T47D (cell line): ENCODE data around the gene DRD2.

Experiments used
- DNase-seq, 2 experiments: peaks; one replicate each; pipeline versions ENCODE4 v3.0.0 to v3.0.0-alpha.2; 2011 to 2012; ENCODE audit warnings: low read depth in 1 of 2, low spot score in 1 of 2
- JUND ChIP-seq: IDR thresholded peaks from 2 replicates; pipeline ENCODE4 v1.6.1; 2012; ENCODE audit warnings: low read depth
- in situ Hi-C: cut with HindIII; loops from 2 replicates; pipeline ENCODE4 v1.10.0; 2016; ENCODE audit warnings: low sequenced_read_pairs, low pct_unique_long_range_greater_than_20kb

DRD2 gene

DNA sequence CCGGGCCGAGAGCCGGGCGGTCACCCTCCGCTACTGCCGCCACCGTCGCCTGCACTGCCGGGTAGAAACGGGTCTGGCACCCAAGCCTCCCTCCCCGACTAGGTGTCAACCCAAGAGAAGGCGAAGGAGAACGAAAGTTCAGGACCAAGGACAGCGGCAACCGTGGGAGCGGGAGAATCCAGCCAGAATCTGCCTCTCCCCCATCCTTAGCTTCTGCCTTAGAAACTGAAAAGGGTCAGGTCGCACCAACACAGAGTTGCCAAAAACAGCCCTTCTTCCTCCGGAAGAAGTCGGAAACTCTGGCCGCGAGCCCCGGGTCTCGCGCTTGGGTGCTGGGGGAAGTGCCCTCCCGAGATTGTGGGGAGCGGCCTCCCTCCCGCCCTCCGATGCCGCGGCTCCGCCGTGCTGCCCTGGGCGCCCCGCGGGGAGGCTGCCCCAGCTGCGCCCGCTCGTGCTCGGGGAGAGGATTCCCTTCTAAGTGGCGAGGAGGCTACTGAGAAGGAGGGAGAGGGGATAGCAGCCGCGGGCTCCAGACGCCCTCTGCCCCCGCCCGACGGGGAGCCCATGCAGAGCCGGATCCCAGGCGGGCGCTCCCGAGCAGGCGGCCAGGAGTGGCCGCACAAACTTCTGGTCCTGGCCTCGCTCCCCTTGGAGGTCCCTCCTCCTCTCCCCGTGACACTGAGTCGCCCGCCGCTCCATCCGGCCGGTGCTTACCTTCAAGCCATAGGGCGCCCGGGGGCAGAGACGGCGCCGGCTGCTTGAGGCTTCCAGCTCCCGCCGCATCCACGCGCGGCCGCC, 637 bp downstream of the DRD2 start:
- peak; percentile 95 to 98 for DNase-seq
- in situ Hi-C loops: no loop called here
- TF ChIP-seq JUND: no peak

DNA sequence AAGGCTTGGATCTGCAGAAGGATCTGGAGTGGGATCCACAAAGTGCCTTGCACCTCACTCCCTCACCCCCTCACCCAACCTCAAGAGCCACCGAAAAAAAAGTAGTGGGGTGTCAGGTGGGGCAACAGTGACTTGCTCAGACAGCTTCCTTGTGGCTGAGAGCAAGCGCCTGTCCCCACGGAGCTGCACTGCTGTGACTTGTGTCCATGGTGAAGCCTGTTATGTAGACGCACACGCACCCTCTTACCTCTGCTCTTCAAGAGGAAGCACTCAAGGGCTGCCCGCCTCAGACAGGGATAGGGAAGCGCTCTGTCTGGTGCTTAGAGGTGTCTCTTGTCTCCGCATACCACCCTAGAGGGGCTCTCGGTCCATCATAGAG, 1.2 kb downstream of the DRD2 start:
- DNase-seq: no peak
- in situ Hi-C loops: no loop called here
- TF ChIP-seq JUND: no peak

DNA sequence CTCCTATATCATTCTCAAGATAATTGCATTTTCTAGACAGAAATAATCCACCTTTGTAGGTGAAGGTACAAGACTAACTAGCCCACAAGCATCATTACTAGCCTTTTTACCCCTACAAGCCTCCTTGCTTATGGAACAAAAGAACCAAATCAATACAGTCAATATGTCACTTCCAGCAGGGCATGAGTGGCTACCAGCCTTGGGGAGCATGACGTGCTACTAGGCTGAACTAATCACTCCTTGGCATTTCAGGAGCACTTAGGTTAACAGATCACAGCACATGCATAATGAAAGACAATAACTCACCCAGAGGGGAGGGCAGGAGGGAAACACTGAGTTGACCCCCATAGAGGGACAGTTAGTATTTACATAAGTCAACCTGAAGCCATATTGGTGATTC, 2.7 kb downstream of the DRD2 start:
- TF ChIP-seq JUND: no peak
- no peak for DNase-seq
- in situ Hi-C loops: no loop called here

DNA sequence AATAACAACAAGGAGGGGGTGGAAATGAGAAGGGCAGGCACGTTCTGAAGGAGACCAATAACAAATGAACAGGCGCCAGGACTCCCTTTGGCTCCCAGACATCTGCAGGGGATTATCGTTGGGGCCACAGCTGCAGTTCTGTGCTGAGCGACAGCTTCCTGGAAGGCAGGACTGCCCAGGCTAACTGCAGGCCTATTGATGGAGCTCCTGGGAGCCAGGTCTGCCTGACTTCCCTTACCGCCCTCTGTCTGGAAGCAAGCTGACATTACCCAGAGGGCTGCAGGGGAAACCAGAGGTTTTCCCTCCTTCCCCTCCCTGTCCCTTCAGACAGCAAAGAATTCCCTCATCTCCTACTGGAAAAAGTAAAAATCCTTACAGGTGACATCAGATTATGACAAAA, 5.0 kb downstream of the DRD2 start:
- in situ Hi-C loops: no loop called here
- no peak for TF ChIP-seq JUND
- no peak for DNase-seq

DNA sequence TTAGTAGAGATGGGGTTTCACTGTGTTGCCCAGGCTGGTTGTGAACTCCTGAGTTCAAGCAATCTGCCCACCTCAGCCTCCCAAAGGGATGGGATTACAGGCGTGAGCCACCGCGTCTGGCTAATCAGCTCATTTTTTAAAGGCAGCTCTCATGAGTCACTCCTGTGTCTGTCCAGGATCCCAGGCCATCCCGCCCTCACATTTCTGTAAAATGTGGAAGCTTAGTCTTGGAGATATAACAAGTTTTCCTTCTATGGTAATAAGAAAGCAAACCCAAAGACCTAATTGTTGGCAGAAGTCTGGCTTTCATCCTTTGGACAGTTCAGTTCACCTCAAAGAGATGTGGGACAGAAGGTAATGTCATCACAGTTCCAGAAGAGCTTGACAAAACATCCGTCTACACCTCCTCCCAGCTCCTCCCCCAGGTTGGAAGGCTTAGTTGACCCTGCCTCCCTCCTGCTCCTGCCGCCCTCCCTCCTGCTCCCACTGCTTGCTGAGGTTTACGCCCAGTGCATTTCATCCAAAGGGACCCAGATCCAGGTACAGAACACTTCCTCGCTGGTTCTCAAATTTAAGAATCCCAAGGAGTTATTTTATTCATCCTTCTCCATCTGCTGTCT, 6.4 kb downstream of the DRD2 start:
- no peak for DNase-seq
- in situ Hi-C loops: no loop called here
- no peak for TF ChIP-seq JUND

DNA sequence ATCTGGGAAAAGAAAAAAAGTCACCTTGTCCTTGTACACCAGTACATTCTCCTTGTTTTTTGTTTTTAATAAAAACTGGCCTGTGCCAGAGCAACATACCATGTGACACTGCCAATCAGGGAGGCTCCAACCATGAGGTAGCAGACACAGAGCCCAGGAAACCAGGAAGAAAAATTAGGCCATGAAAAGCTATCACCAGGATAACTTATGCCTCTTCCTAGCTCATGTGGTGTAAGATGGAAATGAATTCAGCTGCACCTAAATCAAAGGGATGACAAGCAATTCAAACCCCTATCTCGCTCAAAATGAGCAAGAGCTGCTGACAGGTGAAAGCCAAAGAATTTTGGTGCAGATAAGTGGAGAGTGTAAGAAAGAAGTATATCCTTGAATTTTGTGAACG, 7.7 kb downstream of the DRD2 start:
- no peak for DNase-seq
- in situ Hi-C loops: no loop called here
- no peak for TF ChIP-seq JUND

DNA sequence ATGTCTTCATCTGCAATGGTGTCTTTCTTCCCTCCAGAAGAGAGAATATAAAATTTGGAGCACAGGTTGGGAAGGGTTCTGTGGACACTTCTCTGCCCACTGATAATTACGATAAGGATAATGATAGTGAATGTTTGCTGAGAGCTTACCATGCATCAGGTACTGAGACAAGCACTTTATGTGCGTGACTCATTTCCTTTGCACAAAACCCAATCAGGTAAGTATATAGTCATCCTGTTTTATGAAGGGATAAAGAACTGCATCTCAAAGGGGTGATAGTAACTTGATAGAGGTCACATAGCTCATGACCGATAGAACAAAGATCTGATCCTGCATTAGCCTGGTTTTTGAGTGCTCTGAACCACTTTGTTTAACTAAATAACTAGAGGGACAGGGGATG, 9.4 kb downstream of the DRD2 start:
- no peak for TF ChIP-seq JUND
- no peak for DNase-seq
- in situ Hi-C loops: no loop called here

DNA sequence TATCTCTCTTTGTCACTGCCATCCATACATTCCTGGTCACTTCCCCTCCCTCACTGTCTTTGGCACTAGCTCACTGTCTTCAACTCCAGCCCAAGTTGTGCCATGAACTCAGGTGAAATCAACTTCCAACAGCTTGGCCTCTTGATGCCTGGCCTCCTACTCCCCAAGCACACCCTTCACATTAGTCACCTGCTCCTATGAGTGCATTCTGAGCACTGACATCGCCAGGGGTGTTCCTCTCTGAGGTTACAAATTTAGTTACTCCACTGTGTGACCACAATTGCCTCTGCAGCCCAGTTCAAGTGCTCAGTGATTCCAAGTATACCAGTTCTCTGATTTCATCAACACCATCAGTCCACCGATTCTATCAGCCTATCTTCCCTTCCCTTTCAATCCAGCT, 10.8 kb downstream of the DRD2 start:
- no peak for DNase-seq
- TF ChIP-seq JUND: no peak
- in situ Hi-C loops: no loop called here

DNA sequence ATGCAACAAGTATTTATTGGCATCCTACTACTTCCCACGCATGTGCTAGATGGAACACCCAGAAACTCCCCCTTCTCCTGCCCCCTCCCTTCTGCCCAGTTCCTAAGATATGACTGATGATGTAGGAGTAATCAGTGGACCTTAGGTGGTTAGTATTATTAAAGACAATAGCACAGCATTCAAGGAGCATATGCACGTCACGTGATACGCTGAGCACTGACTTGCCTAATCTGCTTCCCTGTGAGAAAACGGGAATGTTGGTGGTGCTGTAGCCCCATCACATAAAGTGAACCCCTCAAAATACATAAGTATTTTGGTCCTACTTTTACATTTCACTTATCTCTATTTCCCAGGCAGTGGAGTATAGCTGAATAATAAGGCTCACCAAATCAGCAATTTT, 12.4 kb downstream of the DRD2 start:
- DNase-seq: no peak
- in situ Hi-C loops: no loop called here
- no peak for TF ChIP-seq JUND

DNA sequence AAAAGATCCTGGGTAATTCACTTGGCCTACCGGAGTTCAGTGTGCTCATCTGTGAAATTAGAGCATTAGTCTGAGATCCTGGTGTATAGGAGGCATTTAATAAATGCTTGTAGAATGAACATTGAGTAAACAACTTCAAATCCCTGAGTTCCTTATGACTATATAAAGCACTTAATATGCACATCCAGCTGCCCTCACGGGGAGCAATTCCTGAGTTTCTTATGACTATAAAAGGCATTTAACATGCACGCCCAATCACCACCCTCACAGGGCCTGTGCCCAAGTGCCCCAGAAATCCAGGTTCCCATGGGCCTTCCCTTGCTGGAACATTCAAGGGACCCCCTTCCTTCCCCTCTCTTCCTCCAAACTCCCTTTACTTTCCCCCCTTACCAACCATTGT, 13.6 kb downstream of the DRD2 start:
- in situ Hi-C loops: no loop called here
- no peak for TF ChIP-seq JUND
- DNase-seq: no peak

DNA sequence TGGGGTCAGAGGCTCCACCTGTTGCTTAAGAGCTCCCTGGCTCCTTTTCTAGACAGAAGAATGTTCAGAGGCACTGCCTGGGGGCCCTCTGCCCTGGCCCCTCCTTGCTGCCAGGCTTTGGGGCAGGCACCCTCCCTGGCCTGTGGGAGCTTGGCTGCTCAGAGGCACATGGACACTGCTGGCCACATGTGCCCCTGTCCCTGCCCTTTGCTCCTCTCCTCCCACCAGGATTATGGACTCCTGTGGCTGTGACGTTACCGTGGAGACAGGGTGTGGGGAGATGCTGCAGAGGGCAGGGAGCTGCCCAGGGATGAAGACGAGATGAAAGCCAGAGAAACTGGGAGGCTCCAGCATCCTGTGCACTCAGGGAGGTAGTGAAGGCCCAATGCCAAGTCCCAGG, 14.7 kb downstream of the DRD2 start:
- in situ Hi-C loops: no loop called here
- no peak for DNase-seq
- no peak for TF ChIP-seq JUND

DNA sequence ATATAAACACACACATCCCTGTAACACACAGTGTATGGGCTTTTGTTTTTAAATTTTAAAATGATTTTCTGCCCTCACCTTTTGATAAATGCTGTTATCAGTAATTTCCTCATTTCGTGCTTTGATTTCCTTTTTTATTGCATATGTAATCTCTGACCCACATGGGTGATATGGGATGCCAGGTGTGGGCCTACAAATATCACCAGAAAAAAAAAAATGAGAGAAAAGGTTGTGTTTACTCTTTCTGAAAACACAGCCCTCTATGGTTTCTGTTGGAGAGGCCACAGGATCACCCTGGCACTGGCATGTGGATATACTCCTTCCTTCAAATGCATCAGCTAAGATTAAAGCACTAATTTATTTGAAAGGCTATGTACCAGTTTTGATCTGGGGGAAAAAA, 17.0 kb downstream of the DRD2 start:
- no peak for TF ChIP-seq JUND
- in situ Hi-C loops: no loop called here
- no peak for DNase-seq

DNA sequence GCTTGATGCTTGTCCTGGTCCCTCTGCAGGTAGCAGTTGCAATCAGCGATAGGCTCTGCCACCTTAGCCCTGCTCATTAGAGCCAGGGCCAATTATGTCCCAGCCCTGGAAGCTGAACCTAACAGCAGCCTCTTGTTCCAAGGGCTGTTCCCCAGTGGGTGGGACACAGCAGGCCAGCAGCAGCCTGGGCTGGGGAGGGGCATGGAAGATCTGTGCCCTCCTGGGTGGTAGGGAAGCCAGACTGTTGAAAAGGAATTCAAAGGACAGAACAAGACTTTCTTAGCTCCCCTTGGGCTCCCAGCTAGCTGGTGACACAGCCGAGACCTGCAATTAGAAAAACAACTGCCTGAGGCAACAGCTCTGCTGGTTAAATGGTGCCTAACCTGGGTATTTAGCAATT, 17.4 kb downstream of the DRD2 start:
- TF ChIP-seq JUND: no peak
- no peak for DNase-seq
- in situ Hi-C loops: no loop called here

DNA sequence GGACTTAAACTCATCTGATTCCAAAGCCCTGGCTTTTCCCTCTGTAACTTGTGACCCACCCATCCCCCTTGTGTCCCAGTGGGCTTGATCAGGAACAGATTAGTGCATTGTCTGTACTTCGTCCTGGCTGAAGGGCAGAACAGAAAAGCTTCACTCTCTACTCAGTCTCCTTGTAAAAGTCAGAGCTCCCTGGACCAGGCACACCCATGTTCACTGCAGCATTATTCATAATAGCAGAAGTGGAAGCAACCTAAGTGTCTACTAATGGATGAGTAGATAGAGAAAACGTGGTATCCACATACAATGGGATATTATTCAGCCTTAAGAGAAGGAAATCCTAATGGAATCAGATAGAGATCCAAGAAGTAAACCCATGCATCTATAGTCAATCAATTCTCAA, 20.7 kb downstream of the DRD2 start:
- no peak for DNase-seq
- in situ Hi-C loops: no loop called here
- TF ChIP-seq JUND: no peak
